Measurements from ENCODE around the gene VANGL1. TPM values are rescaled to one million over a fixed set of nuclear protein-coding genes. Genes with fewer than 3 reads are reported as not detected.

The VANGL1 gene
- total RNA-seq, 1 experiment from 2014 or later: 23.1 TPM

DNA sequence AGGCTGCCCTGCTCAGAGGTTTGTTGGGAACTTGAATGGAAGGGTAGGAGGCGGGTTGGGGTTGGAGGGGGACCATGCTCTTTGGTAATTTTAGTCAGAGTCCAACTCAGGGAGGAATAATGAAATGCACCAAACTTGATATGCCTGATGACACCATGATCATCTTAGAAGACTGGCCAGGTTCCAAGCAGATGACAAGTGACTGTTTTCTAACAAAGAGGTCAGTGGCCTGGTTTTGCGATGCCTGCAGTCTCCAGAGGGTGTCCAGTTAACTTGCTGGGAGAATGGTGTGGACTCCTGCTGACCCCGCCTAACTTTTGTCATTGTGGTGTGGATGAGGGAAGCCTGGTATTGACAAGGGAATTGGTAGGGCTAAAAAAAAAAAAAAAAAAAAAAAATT is 12.4 kb downstream of the VANGL1 start:
- H3K27me3 ChIP-seq (ENCODE audit: low read length): no peaks in the 10 kb centered on the region
- ATAC-seq: no peak
- ChIA-PET CTCF (no interaction called here), POLR2A (ENCODE audit: unreplicated experiment) (no interaction called here)
- no peaks in the 10 kb centered on the region for H3K9me3 ChIP-seq (ENCODE audit: low read length)
- peaks cover 67% of the 10 kb centered on the region for H3K79me2 ChIP-seq (ENCODE audit: low read length)
- no peak overlapping the region for H3K4me2 ChIP-seq (ENCODE audit: low read length)
- no peak overlapping the region for H3K4me3 ChIP-seq (ENCODE audit: low read length)
- H2AFZ ChIP-seq (ENCODE audit: low read length): no peak overlapping the region
- BruUV-seq (replicated peaks): no TSS peak
- no peaks in the 10 kb centered on the region for H3K9me2 ChIP-seq (replicated peaks; ENCODE audit: low read length)
- H3K4me1 ChIP-seq (ENCODE audit: insufficient read depth, low read length): no peaks in the 10 kb centered on the region
- no peak for DNase-seq
- no peak overlapping the region for H3K9ac ChIP-seq (ENCODE audit: low read length)
- H4K20me1 ChIP-seq (ENCODE audit: low read length): 0 out of 2 replicates have a peak, but pooled peaks cover 6% of the 10 kb centered on the region
- intact Hi-C loops (cut with micrococcal nuclease): no loop called here
- H3F3A ChIP-seq (ENCODE audit: low read length, unreplicated experiment): no peaks in the 10 kb centered on the region
- TF ChIP-seq EZH2phosphoT487 (IDR thresholded peaks at IDR 0.05; ENCODE audit: borderline replicate concordance, low read length): no peak
- no peak for TF ChIP-seq CTCF (conservative IDR thresholded peaks at IDR 0.05; ENCODE audit: low read depth, low read length)
- TF ChIP-seq EZH2 (IDR thresholded peaks at IDR 0.05; ENCODE audit: low read length, unreplicated experiment): no peak
- H3K27ac ChIP-seq (ENCODE audit: low read length): no peak overlapping the region
- peaks cover 37% of the 10 kb centered on the region for H3K36me3 ChIP-seq (ENCODE audit: low read depth, low read length)

- no peaks in the 10 kb centered on the region for H3K9me2 ChIP-seq (replicated peaks; ENCODE audit: low read length)
- no peaks in the 10 kb centered on the region for H3K9me3 ChIP-seq (ENCODE audit: low read length)
- ChIA-PET POLR2A (ENCODE audit: unreplicated experiment) (no interaction called here), CTCF (no interaction called here)
- H3K27me3 ChIP-seq (ENCODE audit: low read length): no peaks in the 10 kb centered on the region
- H3K27ac ChIP-seq (ENCODE audit: low read length): no peak overlapping the region
- H3F3A ChIP-seq (ENCODE audit: low read length, unreplicated experiment): no peaks in the 10 kb centered on the region
- H3K4me2 ChIP-seq (ENCODE audit: low read length): no peak overlapping the region
- intact Hi-C loops (cut with micrococcal nuclease): no loop called here
- 0 out of 2 replicates have a peak, but pooled peaks cover 6% of the 10 kb centered on the region for H4K20me1 ChIP-seq (ENCODE audit: low read length)
- H3K9ac ChIP-seq (ENCODE audit: low read length): no peak overlapping the region
- DNase-seq: no peak
- H3K4me3 ChIP-seq (ENCODE audit: low read length): no peak overlapping the region
- TF ChIP-seq EZH2phosphoT487 (IDR thresholded peaks at IDR 0.05; ENCODE audit: borderline replicate concordance, low read length): no peak
- TF ChIP-seq CTCF (conservative IDR thresholded peaks at IDR 0.05; ENCODE audit: low read depth, low read length): no peak
- no peak for TF ChIP-seq EZH2 (IDR thresholded peaks at IDR 0.05; ENCODE audit: low read length, unreplicated experiment)
- no TSS peak for BruUV-seq (replicated peaks)
- peaks cover 60% of the 10 kb centered on the region for H3K79me2 ChIP-seq (ENCODE audit: low read length)
- no peaks in the 10 kb centered on the region for H3K4me1 ChIP-seq (ENCODE audit: insufficient read depth, low read length)
- peaks cover 41% of the 10 kb centered on the region for H3K36me3 ChIP-seq (ENCODE audit: low read depth, low read length)
- ATAC-seq: no peak
- H2AFZ ChIP-seq (ENCODE audit: low read length): no peak overlapping the region
These were observed 13.0 kb downstream of the VANGL1 start for GRCh38 chr1:115654663-115655305.

GRCh38 chr1:115655306-115655663 is 13.5 kb downstream of the VANGL1 start:
- H3K27me3 ChIP-seq (ENCODE audit: low read length): no peaks in the 10 kb centered on the region
- peaks cover 42% of the 10 kb centered on the region for H3K36me3 ChIP-seq (ENCODE audit: low read depth, low read length)
- BruUV-seq (replicated peaks): no TSS peak
- no peaks in the 10 kb centered on the region for H3K4me1 ChIP-seq (ENCODE audit: insufficient read depth, low read length)
- ATAC-seq: no peak
- no peak overlapping the region for H2AFZ ChIP-seq (ENCODE audit: low read length)
- H3F3A ChIP-seq (ENCODE audit: low read length, unreplicated experiment): no peaks in the 10 kb centered on the region
- no peaks in the 10 kb centered on the region for H3K9me3 ChIP-seq (ENCODE audit: low read length)
- 0 out of 2 replicates have a peak, but pooled peaks cover 6% of the 10 kb centered on the region for H4K20me1 ChIP-seq (ENCODE audit: low read length)
- H3K79me2 ChIP-seq (ENCODE audit: low read length): peaks cover 55% of the 10 kb centered on the region
- no peak overlapping the region for H3K4me3 ChIP-seq (ENCODE audit: low read length)
- H3K9me2 ChIP-seq (replicated peaks; ENCODE audit: low read length): no peaks in the 10 kb centered on the region
- no peak overlapping the region for H3K4me2 ChIP-seq (ENCODE audit: low read length)
- intact Hi-C loops (cut with micrococcal nuclease): no loop called here
- ChIA-PET CTCF (no interaction called here), POLR2A (ENCODE audit: unreplicated experiment) (no interaction called here)
- H3K9ac ChIP-seq (ENCODE audit: low read length): no peak overlapping the region
- H3K27ac ChIP-seq (ENCODE audit: low read length): no peak overlapping the region
- no peak for DNase-seq
- TF ChIP-seq CTCF (conservative IDR thresholded peaks at IDR 0.05; ENCODE audit: low read depth, low read length): no peak
- TF ChIP-seq EZH2phosphoT487 (IDR thresholded peaks at IDR 0.05; ENCODE audit: borderline replicate concordance, low read length): no peak
- no peak for TF ChIP-seq EZH2 (IDR thresholded peaks at IDR 0.05; ENCODE audit: low read length, unreplicated experiment)

Measured in PC-3 (cell line).